ENCODE measurements around the gene RECK. TPM values are rescaled to one million over a fixed set of nuclear protein-coding genes. Genes with fewer than 3 reads are reported as not detected.

The RECK gene
- total and polyA plus RNA-seq, 2 experiments from 2014 or later = 8.1 to 11.6 TPM

- Histone ChIP-seq H3K9me2 (ENCODE audit: insufficient read depth) (no peaks in the 10 kb centered on the region), H4K20me1 (replicated peaks; ENCODE audit: insufficient read depth) (no peaks in the 10 kb centered on the region), H3K79me2 (replicated peaks; ENCODE audit: insufficient read depth) (no peaks in the 10 kb centered on the region), H3K4me3 (no peak overlapping the region), H3K27ac (ENCODE audit: low read depth) (no peak overlapping the region), H3K4me1 (ENCODE audit: insufficient read depth) (0 out of 2 replicates have a peak, but pooled peaks cover 3% of the 10 kb centered on the region), H2AFZ (no peak overlapping the region), H3K27me3 (ENCODE audit: insufficient read depth) (no peaks in the 10 kb centered on the region), H3K4me2 (no peak overlapping the region), H3K36me3 (ENCODE audit: insufficient read depth) (no peaks in the 10 kb centered on the region), H3F3A (replicated peaks; ENCODE audit: low read depth) (no peaks in the 10 kb centered on the region)
- DNase-seq (ENCODE audit: low spot score) (no peak), ATAC-seq (no peak)
- Mint-ChIP-seq H3K36me3 (ENCODE audit: low read depth) (no peaks in the 10 kb centered on the region), H3K9me3 (no peaks in the 10 kb centered on the region), H3K4me1 (peaks cover 5% of the 10 kb centered on the region), H3K4me3 (no peak overlapping the region), H3K27ac (peak overlapping the region; percentile 8; the same call in 1 of the 2 replicates), H3K27me3 (ENCODE audit: insufficient read depth, low read depth, poor library complexity) (peaks cover 2% of the 10 kb centered on the region)
- no peak for TF ChIP-seq ZNF114 (CRISPR knock-in tag; IDR thresholded peaks at IDR 0.05)
- no peak for TF ChIP-seq EZH2phosphoT487 (IDR thresholded peaks at IDR 0.05; ENCODE audit: unreplicated experiment)
- TF ChIP-seq, protein P1, sequence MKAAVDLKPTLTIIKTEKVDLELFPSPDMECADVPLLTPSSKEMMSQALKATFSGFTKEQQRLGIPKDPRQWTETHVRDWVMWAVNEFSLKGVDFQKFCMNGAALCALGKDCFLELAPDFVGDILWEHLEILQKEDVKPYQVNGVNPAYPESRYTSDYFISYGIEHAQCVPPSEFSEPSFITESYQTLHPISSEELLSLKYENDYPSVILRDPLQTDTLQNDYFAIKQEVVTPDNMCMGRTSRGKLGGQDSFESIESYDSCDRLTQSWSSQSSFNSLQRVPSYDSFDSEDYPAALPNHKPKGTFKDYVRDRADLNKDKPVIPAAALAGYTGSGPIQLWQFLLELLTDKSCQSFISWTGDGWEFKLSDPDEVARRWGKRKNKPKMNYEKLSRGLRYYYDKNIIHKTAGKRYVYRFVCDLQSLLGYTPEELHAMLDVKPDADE (IDR thresholded peaks at IDR 0.05) = no peak
- TF ChIP-seq ZNF331 (CRISPR knock-in tag; IDR thresholded peaks at IDR 0.05; ENCODE audit: low read depth) = no peak
- TF ChIP-seq, protein P2, sequence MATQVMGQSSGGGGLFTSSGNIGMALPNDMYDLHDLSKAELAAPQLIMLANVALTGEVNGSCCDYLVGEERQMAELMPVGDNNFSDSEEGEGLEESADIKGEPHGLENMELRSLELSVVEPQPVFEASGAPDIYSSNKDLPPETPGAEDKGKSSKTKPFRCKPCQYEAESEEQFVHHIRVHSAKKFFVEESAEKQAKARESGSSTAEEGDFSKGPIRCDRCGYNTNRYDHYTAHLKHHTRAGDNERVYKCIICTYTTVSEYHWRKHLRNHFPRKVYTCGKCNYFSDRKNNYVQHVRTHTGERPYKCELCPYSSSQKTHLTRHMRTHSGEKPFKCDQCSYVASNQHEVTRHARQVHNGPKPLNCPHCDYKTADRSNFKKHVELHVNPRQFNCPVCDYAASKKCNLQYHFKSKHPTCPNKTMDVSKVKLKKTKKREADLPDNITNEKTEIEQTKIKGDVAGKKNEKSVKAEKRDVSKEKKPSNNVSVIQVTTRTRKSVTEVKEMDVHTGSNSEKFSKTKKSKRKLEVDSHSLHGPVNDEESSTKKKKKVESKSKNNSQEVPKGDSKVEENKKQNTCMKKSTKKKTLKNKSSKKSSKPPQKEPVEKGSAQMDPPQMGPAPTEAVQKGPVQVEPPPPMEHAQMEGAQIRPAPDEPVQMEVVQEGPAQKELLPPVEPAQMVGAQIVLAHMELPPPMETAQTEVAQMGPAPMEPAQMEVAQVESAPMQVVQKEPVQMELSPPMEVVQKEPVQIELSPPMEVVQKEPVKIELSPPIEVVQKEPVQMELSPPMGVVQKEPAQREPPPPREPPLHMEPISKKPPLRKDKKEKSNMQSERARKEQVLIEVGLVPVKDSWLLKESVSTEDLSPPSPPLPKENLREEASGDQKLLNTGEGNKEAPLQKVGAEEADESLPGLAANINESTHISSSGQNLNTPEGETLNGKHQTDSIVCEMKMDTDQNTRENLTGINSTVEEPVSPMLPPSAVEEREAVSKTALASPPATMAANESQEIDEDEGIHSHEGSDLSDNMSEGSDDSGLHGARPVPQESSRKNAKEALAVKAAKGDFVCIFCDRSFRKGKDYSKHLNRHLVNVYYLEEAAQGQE (IDR thresholded peaks at IDR 0.05; ENCODE audit: unreplicated experiment) = no peak
- TF ChIP-seq NANOG (IDR thresholded peaks at IDR 0.05; ENCODE audit: borderline replicate concordance) = no peak
- no peak for TF ChIP-seq JUNB (IDR thresholded peaks at IDR 0.05; ENCODE audit: unreplicated experiment)
- no peak for TF ChIP-seq STAT1 (IDR thresholded peaks at IDR 0.05; ENCODE audit: unreplicated experiment)
- TF ChIP-seq CREB1 (CRISPR knock-in tag; IDR thresholded peaks at IDR 0.05; ENCODE audit: low read depth) = no peak
- no peak for TF ChIP-seq CTCF (conservative IDR thresholded peaks at IDR 0.05; ENCODE audit: low read depth in 2 of 2)
- TF ChIP-seq EZH2 (IDR thresholded peaks at IDR 0.05; ENCODE audit: low read depth, unreplicated experiment) = no peak
- TF ChIP-seq, protein P3, sequence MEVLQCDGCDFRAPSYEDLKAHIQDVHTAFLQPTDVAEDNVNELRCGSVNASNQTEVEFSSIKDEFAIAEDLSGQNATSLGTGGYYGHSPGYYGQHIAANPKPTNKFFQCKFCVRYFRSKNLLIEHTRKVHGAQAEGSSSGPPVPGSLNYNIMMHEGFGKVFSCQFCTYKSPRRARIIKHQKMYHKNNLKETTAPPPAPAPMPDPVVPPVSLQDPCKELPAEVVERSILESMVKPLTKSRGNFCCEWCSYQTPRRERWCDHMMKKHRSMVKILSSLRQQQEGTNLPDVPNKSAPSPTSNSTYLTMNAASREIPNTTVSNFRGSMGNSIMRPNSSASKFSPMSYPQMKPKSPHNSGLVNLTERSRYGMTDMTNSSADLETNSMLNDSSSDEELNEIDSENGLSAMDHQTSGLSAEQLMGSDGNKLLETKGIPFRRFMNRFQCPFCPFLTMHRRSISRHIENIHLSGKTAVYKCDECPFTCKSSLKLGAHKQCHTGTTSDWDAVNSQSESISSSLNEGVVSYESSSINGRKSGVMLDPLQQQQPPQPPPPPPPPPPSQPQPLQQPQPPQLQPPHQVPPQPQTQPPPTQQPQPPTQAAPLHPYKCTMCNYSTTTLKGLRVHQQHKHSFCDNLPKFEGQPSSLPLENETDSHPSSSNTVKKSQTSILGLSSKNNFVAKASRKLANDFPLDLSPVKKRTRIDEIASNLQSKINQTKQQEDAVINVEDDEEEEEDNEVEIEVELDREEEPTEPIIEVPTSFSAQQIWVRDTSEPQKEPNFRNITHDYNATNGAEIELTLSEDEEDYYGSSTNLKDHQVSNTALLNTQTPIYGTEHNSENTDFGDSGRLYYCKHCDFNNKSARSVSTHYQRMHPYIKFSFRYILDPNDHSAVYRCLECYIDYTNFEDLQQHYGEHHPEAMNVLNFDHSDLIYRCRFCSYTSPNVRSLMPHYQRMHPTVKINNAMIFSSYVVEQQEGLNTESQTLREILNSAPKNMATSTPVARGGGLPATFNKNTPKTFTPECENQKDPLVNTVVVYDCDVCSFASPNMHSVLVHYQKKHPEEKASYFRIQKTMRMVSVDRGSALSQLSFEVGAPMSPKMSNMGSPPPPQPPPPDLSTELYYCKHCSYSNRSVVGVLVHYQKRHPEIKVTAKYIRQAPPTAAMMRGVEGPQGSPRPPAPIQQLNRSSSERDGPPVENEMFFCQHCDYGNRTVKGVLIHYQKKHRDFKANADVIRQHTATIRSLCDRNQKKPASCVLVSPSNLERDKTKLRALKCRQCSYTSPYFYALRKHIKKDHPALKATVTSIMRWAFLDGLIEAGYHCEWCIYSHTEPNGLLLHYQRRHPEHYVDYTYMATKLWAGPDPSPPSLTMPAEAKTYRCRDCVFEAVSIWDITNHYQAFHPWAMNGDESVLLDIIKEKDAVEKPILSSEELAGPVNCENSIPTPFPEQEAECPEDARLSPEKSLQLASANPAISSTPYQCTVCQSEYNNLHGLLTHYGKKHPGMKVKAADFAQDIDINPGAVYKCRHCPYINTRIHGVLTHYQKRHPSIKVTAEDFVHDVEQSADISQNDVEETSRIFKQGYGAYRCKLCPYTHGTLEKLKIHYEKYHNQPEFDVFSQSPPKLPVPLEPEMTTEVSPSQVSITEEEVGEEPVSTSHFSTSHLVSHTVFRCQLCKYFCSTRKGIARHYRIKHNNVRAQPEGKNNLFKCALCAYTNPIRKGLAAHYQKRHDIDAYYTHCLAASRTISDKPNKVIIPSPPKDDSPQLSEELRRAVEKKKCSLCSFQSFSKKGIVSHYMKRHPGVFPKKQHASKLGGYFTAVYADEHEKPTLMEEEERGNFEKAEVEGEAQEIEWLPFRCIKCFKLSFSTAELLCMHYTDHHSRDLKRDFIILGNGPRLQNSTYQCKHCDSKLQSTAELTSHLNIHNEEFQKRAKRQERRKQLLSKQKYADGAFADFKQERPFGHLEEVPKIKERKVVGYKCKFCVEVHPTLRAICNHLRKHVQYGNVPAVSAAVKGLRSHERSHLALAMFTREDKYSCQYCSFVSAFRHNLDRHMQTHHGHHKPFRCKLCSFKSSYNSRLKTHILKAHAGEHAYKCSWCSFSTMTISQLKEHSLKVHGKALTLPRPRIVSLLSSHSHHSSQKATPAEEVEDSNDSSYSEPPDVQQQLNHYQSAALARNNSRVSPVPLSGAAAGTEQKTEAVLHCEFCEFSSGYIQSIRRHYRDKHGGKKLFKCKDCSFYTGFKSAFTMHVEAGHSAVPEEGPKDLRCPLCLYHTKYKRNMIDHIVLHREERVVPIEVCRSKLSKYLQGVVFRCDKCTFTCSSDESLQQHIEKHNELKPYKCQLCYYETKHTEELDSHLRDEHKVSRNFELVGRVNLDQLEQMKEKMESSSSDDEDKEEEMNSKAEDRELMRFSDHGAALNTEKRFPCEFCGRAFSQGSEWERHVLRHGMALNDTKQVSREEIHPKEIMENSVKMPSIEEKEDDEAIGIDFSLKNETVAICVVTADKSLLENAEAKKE (CRISPR knock-in tag; IDR thresholded peaks at IDR 0.05) = no peak
- no peak for TF ChIP-seq POLR2AphosphoS5 (IDR thresholded peaks at IDR 0.05; ENCODE audit: low read depth)
Measured at GRCh38 chr9:36118201-36118600, 81.5 kb downstream of the RECK start.
